ENCODE results near the gene ABI3BP. TPM values are rescaled to one million over a fixed set of nuclear protein-coding genes. Genes with fewer than 3 reads are reported as not detected.

The ABI3BP gene
- total RNA-seq, 1 experiment from 2014 or later: 0.28 TPM

GRCh38 chr3:100888881-100889280 lies 104.3 kb downstream of the ABI3BP start:
- H4K20me1 ChIP-seq (ENCODE audit: control insufficient read depth, insufficient read depth, insufficient read length): no peaks in the 10 kb centered on the region
- H4K91ac ChIP-seq (ENCODE audit: insufficient read length, low read depth, low read length): no peak overlapping the region
- Mint-ChIP-seq H3K4me3 (no peak overlapping the region), H3K9me3 (no peaks in the 10 kb centered on the region), H3K36me3 (ENCODE audit: insufficient read depth in 1 of 3, low read depth in 3 of 3) (no peaks in the 10 kb centered on the region), H3K27ac (no peak overlapping the region), H3K4me1 (peaks cover 3 to 5% of the 10 kb centered on the region in 2 experiments), H3K27me3 (ENCODE audit: low read depth) (peaks cover 3% of the 10 kb centered on the region; the same call in 1 of the 2 replicates)
- H4K8ac ChIP-seq (replicated peaks; ENCODE audit: insufficient read length, low read depth, low read length): no peak overlapping the region
- no peak overlapping the region for H3K14ac ChIP-seq (ENCODE audit: insufficient read depth, low read length)
- H4K5ac ChIP-seq (ENCODE audit: insufficient read length, low read depth, low read length): no peak overlapping the region
- no peak overlapping the region for H3K56ac ChIP-seq (ENCODE audit: insufficient read length, low read depth, low read length)
- H3K79me2 ChIP-seq (ENCODE audit: insufficient read depth, low read length): no peaks in the 10 kb centered on the region
- no peak overlapping the region for H3K18ac ChIP-seq (ENCODE audit: insufficient read length, low read depth, low read length)
- no peaks in the 10 kb centered on the region for H3K23me2 ChIP-seq (ENCODE audit: insufficient read length, low read depth, low read length, poor library complexity, severe bottlenecking)
- no peak overlapping the region for H3K27ac ChIP-seq (ENCODE audit: insufficient read length, low read depth, low read length)
- H2AFZ ChIP-seq (ENCODE audit: low read length): no peak overlapping the region
- H2BK20ac ChIP-seq (ENCODE audit: low read depth, low read length, poor library complexity, severe bottlenecking): no peak overlapping the region
- H3K79me1 ChIP-seq (ENCODE audit: insufficient read depth, low read depth, low read length, poor library complexity, severe bottlenecking): no peaks in the 10 kb centered on the region
- no peak overlapping the region for H2BK5ac ChIP-seq (ENCODE audit: insufficient read length, low read length)
- no peak overlapping the region for H3K9ac ChIP-seq (ENCODE audit: extremely low read depth, insufficient read length, low read length)
- no peak overlapping the region for H3K23ac ChIP-seq (ENCODE audit: insufficient read length, low read depth, low read length)
- H2BK15ac ChIP-seq (ENCODE audit: low read depth, low read length): no peak overlapping the region
- H3K9me3 ChIP-seq (ENCODE audit: control insufficient read depth, low read depth, low read length): no peaks in the 10 kb centered on the region
- no peak overlapping the region for H3T11ph ChIP-seq (ENCODE audit: low read length)
- no peak overlapping the region for H2BK120ac ChIP-seq (ENCODE audit: low read depth, low read length, poor library complexity, severe bottlenecking)
- H3K4me1 ChIP-seq (ENCODE audit: insufficient read depth, low read length): no peaks in the 10 kb centered on the region
- H3K4me2 ChIP-seq (ENCODE audit: insufficient read depth, insufficient read length, low read length): no peak overlapping the region
- H2BK12ac ChIP-seq (ENCODE audit: insufficient read length, low read depth, low read length): no peak overlapping the region
- H3K4ac ChIP-seq (ENCODE audit: low read depth, low read length): no peak overlapping the region
- TF ChIP-seq, protein P1, sequence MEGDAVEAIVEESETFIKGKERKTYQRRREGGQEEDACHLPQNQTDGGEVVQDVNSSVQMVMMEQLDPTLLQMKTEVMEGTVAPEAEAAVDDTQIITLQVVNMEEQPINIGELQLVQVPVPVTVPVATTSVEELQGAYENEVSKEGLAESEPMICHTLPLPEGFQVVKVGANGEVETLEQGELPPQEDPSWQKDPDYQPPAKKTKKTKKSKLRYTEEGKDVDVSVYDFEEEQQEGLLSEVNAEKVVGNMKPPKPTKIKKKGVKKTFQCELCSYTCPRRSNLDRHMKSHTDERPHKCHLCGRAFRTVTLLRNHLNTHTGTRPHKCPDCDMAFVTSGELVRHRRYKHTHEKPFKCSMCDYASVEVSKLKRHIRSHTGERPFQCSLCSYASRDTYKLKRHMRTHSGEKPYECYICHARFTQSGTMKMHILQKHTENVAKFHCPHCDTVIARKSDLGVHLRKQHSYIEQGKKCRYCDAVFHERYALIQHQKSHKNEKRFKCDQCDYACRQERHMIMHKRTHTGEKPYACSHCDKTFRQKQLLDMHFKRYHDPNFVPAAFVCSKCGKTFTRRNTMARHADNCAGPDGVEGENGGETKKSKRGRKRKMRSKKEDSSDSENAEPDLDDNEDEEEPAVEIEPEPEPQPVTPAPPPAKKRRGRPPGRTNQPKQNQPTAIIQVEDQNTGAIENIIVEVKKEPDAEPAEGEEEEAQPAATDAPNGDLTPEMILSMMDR (conservative IDR thresholded peaks at IDR 0.05): no peak
- no CpG with 5 or more reads among the region's 1 CpG for WGBS (ENCODE audit: extremely low coverage, insufficient read length, low lambda C conversion rate)
- no peak for DNase-seq
- no peaks in the 10 kb centered on the region for H3K27me3 ChIP-seq (ENCODE audit: insufficient read depth, low read length)
- H2AK5ac ChIP-seq (ENCODE audit: insufficient read length, low read length): no peak overlapping the region

Measured in H9 (cell line).